H1 (cell line): ENCODE measurements around the gene CFAP54. TPM values are rescaled to one million over a fixed set of nuclear protein-coding genes. Genes with fewer than 3 reads are reported as not detected.

Experiments
- CTCF ChIA-PET: fragments of 300-600 bp; sonication (Branson Sonifier 250); formaldehyde crosslinking; loops from one replicate; lab custom pipeline; 2021; ENCODE audit not compliant: partially characterized antibody; lab: Charles Lee
- POLR2A ChIA-PET: fragments of 300-600 bp; sonication (Branson Sonifier 250); formaldehyde crosslinking; loops from one replicate; lab custom pipeline; 2021; ENCODE audit warnings: inconsistent platforms; ENCODE audit not compliant: partially characterized antibody; lab: Charles Lee
- DNase-seq, 2 experiments: peaks; one replicate each; pipeline versions ENCODE4 v3.0.0 to v3.0.0-alpha.2; 2010 to 2022; ENCODE audit warnings: low spot score in 2 of 2, low read depth in 1 of 2, mixed read lengths in 1 of 2
- FAIRE-seq: peaks from 2 replicates; lab custom pipeline; 2011; peaks lifted over from hg19 to GRCh38; lab: Jason Lieb, UNC
- H2AFZ ChIP-seq: 2 replicates; pipeline ENCODE4 v1.8.1; 2012; ENCODE audit warnings: low read length, inconsistent platforms
- H2AK5ac ChIP-seq: 2 replicates; pipeline ENCODE4 v1.6.1; 2013; ENCODE audit warnings: low read depth, low read length
- H2BK120ac ChIP-seq: replicated peaks from 2 replicates; pipeline ENCODE3; 2013; ENCODE audit warnings: low read depth, low read length, inconsistent platforms
- H2BK12ac ChIP-seq: 2 replicates; pipeline ENCODE4 v1.6.1; 2013; ENCODE audit warnings: low read depth, low read length
- H2BK15ac ChIP-seq: 2 replicates; pipeline ENCODE4 v1.6.1; 2013; ENCODE audit warnings: low read length
- H2BK20ac ChIP-seq: 2 replicates; pipeline ENCODE4 v1.6.1; 2013; ENCODE audit warnings: low read length
- H2BK5ac ChIP-seq: 2 replicates; pipeline ENCODE4 v1.6.1; 2013; ENCODE audit warnings: low read depth, low read length
- H3K14ac ChIP-seq: 2 replicates; pipeline ENCODE4 v1.6.1; 2013; ENCODE audit warnings: inconsistent platforms; ENCODE audit not compliant: insufficient read length
- H3K18ac ChIP-seq: 2 replicates; pipeline ENCODE4 v1.6.1; 2013; ENCODE audit warnings: low read length; ENCODE audit errors: extremely low read depth
- H3K23ac ChIP-seq: 2 replicates; pipeline ENCODE4 v1.6.1; 2013; ENCODE audit warnings: inconsistent platforms; ENCODE audit not compliant: insufficient read length
- H3K23me2 ChIP-seq: 2 replicates; pipeline ENCODE4 v1.6.1; 2013; ENCODE audit warnings: low read depth, low read length
- H3K27ac ChIP-seq: 2 replicates; pipeline ENCODE4 v1.6.1; 2011; ENCODE audit warnings: low read depth, low read length, inconsistent platforms
- H3K27me3 ChIP-seq, 4 experiments: replicated peaks in 1 of 4; 1 replicate in 1 of 4; 2 replicates in 3 of 4; pipeline versions ENCODE4 v1.6.1 to v1.8.1; 2011 to 2013; ENCODE audit warnings: low read length in 3 of 4, mild to moderate bottlenecking in 3 of 4, inconsistent platforms in 2 of 4, mixed read lengths in 2 of 4, moderate library complexity in 1 of 4; ENCODE audit not compliant: control insufficient read depth in 3 of 4, insufficient read depth in 3 of 4; ENCODE audit errors: extremely low read depth in 1 of 4
- H3K36me3 ChIP-seq, 4 experiments: 2 replicates each; pipeline versions ENCODE4 v1.6.1 to v1.8.1; 2011 to 2013; ENCODE audit warnings: mild to moderate bottlenecking in 4 of 4, low read length in 3 of 4, moderate library complexity in 2 of 4, control low read depth in 1 of 4, inconsistent platforms in 1 of 4; ENCODE audit not compliant: insufficient read depth in 4 of 4, control insufficient read depth in 2 of 4
- H3K4ac ChIP-seq: replicated peaks from 2 replicates; pipeline ENCODE3; 2013; ENCODE audit warnings: low read length, low read depth, mixed read lengths, inconsistent platforms; ENCODE audit not compliant: insufficient read length
- H3K4me1 ChIP-seq, 4 experiments: replicated peaks in 1 of 4; 1 replicate in 1 of 4; 2 replicates in 3 of 4; pipeline versions ENCODE4 v1.6.1 to v1.8.1; 2011 to 2013; ENCODE audit warnings: low read length in 3 of 4, inconsistent platforms in 2 of 4, mixed read lengths in 1 of 4; ENCODE audit not compliant: insufficient read depth in 4 of 4, control insufficient read depth in 3 of 4
- H3K4me2 ChIP-seq, 2 experiments: 2 replicates each; pipeline versions ENCODE4 v1.6.1 to v1.8.1; 2011 to 2013; ENCODE audit warnings: low read depth in 2 of 2, low read length in 2 of 2, control low read depth in 1 of 2, inconsistent platforms in 1 of 2, mild to moderate bottlenecking in 1 of 2; ENCODE audit not compliant: insufficient read depth in 1 of 2
- H3K4me3 ChIP-seq, 4 experiments: fragments of 200-600, 300-600 bp in 1 of 4; sonication (generic), shearing (Covaris generic), sonication (Bioruptor Twin) in 1 of 4; 2 replicates each; pipeline versions ENCODE4 v1.5.1 to v1.8.1; 2011 to 2016; ENCODE audit warnings: low read length in 4 of 4, low read depth in 3 of 4, control low read depth in 2 of 4, inconsistent platforms in 2 of 4, mild to moderate bottlenecking in 2 of 4, mixed read lengths in 1 of 4, moderate library complexity in 1 of 4; ENCODE audit not compliant: insufficient read depth in 2 of 4; ENCODE audit errors: extremely low read depth in 1 of 4
- H3K56ac ChIP-seq: replicated peaks from 2 replicates; pipeline ENCODE3; 2013; ENCODE audit warnings: low read depth, mild to moderate bottlenecking, mixed read lengths, low read length, inconsistent platforms; ENCODE audit not compliant: insufficient read length
- H3K79me1 ChIP-seq: 2 replicates; pipeline ENCODE4 v1.6.1; 2013; ENCODE audit warnings: low read depth, low read length, control low read depth
- H3K79me2 ChIP-seq, 2 experiments: 2 replicates each; pipeline versions ENCODE4 v1.6.1 to v1.8.1; 2012 to 2013; ENCODE audit warnings: low read length in 2 of 2, mild to moderate bottlenecking in 2 of 2, inconsistent platforms in 1 of 2; ENCODE audit not compliant: insufficient read depth in 2 of 2, control insufficient read depth in 1 of 2
- H3K9ac ChIP-seq, 4 experiments: replicated peaks in 1 of 4; 1 replicate in 1 of 4; 2 replicates in 3 of 4; pipeline versions ENCODE4 v1.6.1 to v1.8.1; 2011 to 2013; ENCODE audit warnings: low read depth in 3 of 4, low read length in 3 of 4, control low read depth in 2 of 4, mild to moderate bottlenecking in 2 of 4, moderate library complexity in 2 of 4, inconsistent platforms in 1 of 4; ENCODE audit errors: extremely low read depth in 1 of 4
- H3K9me3 ChIP-seq, 2 experiments: 2 replicates each; pipeline versions ENCODE4 v1.6.1 to v1.8.1; 2012 to 2013; ENCODE audit warnings: mild to moderate bottlenecking in 2 of 2, moderate library complexity in 2 of 2, control low read depth in 1 of 2, inconsistent platforms in 1 of 2, low read depth in 1 of 2, low read length in 1 of 2, mixed read lengths in 1 of 2; ENCODE audit not compliant: insufficient read depth in 2 of 2
- H4K20me1 ChIP-seq, 2 experiments: replicated peaks in 1 of 2; 2 replicates each; pipeline versions ENCODE3 to v1.8.1; 2011 to 2013; ENCODE audit warnings: inconsistent platforms in 2 of 2, low read length in 2 of 2, mild to moderate bottlenecking in 1 of 2; ENCODE audit not compliant: insufficient read depth in 2 of 2, control insufficient read depth in 1 of 2
- H4K5ac ChIP-seq: 2 replicates; pipeline ENCODE4 v1.6.1; 2013; ENCODE audit warnings: low read length, low read depth, mixed read lengths, inconsistent platforms; ENCODE audit not compliant: insufficient read length
- H4K8ac ChIP-seq: 2 replicates; pipeline ENCODE4 v1.8.0; 2013; ENCODE audit warnings: mild to moderate bottlenecking, moderate library complexity, low read length, inconsistent platforms; ENCODE audit not compliant: insufficient read depth; ENCODE audit errors: extremely low read depth
- H4K91ac ChIP-seq: replicated peaks from 2 replicates; pipeline ENCODE3; 2013; ENCODE audit warnings: low read length, mixed read lengths, inconsistent platforms; ENCODE audit not compliant: insufficient read length
- BCL11A ChIP-seq, 2 experiments: IDR thresholded peaks; one replicate each; pipeline ENCODE4 v1.6.1; 2011; ENCODE audit warnings: low read depth in 2 of 2, low read length in 2 of 2, mild to moderate bottlenecking in 2 of 2
- CBX8 ChIP-seq: fragments of 300-800, 300-1000 bp; sonication (generic); IDR thresholded peaks from 2 replicates; pipeline ENCODE4 v1.7.1; 2016; ENCODE audit warnings: low read depth, low read length, borderline replicate concordance
- CEBPB ChIP-seq: IDR thresholded peaks from 2 replicates; pipeline ENCODE4 v1.6.1; 2012; ENCODE audit warnings: low read depth, low read length
- FOSL1 ChIP-seq: IDR thresholded peaks from 2 replicates; pipeline ENCODE4 v1.6.1; 2011; ENCODE audit warnings: mild to moderate bottlenecking, low read depth, low read length, moderate library complexity; ENCODE audit not compliant: insufficient read depth
- JUN ChIP-seq: IDR thresholded peaks from 2 replicates; pipeline ENCODE4 v1.6.1; 2011; ENCODE audit warnings: low read depth, mild to moderate bottlenecking, improper control_type of control experiment, low read length
- KDM4A ChIP-seq: IDR thresholded peaks from one replicate; pipeline ENCODE4 v1.7.1; 2012; ENCODE audit warnings: low read depth, mild to moderate bottlenecking, moderate library complexity, low read length, inconsistent platforms; ENCODE audit not compliant: severe bottlenecking
- KDM5A ChIP-seq: fragments of 200-600 bp; IDR thresholded peaks from 2 replicates; pipeline ENCODE4 v1.7.1; 2012; ENCODE audit warnings: mild to moderate bottlenecking, low read length, inconsistent platforms, mixed read lengths
- RAD21 ChIP-seq, 2 experiments: IDR thresholded peaks in 1 of 2; conservative IDR thresholded peaks in 1 of 2; 2 replicates each; pipeline ENCODE4 v1.6.1; 2011; ENCODE audit warnings: low read depth in 2 of 2, low read length in 2 of 2, improper control_type of control experiment in 1 of 2, inconsistent platforms in 1 of 2, mild to moderate bottlenecking in 1 of 2, moderate library complexity in 1 of 2
- WGBS, 2 experiments: shearing (Covaris generic) in 1 of 2; methylation state at CpG; one replicate each; pipeline versions ENCODE4 v1.1.6 to v1.1.7; 2013 to 2015; ENCODE audit warnings: low lambda C conversion rate in 2 of 2, mixed read lengths in 2 of 2, inconsistent platforms in 1 of 2, low coverage in 1 of 2, missing lambda C conversion rate in 1 of 2; ENCODE audit not compliant: insufficient replicate concordance in 2 of 2, insufficient coverage in 1 of 2, insufficient read length in 1 of 2; ENCODE audit errors: extremely low coverage in 1 of 2, missing lambda C conversion rate in 1 of 2; 5-methylcytosine and 5-hydroxymethylcytosine counted together
- polyA plus RNA-seq, 7 experiments: library from polyadenylated mRNA; depleted of rRNA in 3 of 7; stranded (reverse) in 5 of 7; unstranded in 2 of 7; fragments of >200 nt in 5 of 7; fragments of 200-250 nt in 2 of 7; gene quantifications; 1 replicate in 5 of 7; 2 replicates in 1 of 7; 4 replicates in 1 of 7; pipeline versions ENCODE4 v1.2.1 to v1.2.3, GENCODE V29; 2011 to 2013; ENCODE audit warnings: missing spikeins in 2 of 7, mixed read lengths in 2 of 7
- total RNA-seq: library from RNA; stranded (reverse); fragmentation: NEBNext Ultra II Directional; extraction: Animal tissue kit (Norgen Biotek cat#: 25700); gene quantifications from 2 replicates; pipeline ENCODE4 v1.2.1, GENCODE V29; 2021
- TF ChIP-seq, protein P1 (sequence below): IDR thresholded peaks from 2 replicates; pipeline ENCODE4 v1.6.1; 2012; ENCODE audit warnings: inconsistent platforms

Gene CFAP54
- total and polyA plus RNA-seq, 2 of the 8 experiments (the other 6 are each of a cell fraction or from before 2014, with no cell fraction given), result 0.17 to 0.33 TPM

DNA sequence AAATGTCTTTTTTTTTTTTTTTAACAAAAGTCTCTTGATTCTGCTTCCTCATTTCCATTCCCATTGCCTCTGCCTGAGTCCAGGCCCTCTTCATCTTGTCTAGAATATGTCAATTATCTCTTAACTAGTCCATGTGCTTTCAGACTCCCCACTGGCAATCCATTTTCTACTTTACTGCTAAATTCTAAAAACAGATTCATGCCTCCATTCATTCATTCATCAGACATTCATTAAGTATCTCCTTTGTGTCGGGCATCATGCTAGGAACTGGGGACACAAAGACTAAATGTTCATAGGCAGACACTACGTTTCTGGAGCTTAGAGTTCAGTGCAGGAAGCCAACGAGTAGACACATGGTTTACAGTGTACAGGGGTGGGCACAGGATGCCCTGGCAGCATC is 408.0 kb downstream of the CFAP54 start:
- Histone ChIP-seq H3K9ac (no peak overlapping the region), H2AK5ac (no peak overlapping the region), H3K79me1 (no peaks in the 10 kb centered on the region), H3K27me3 (no peaks in the 10 kb centered on the region), H2BK5ac (no peak overlapping the region), H2BK120ac (no peak overlapping the region), H3K9me3 (peaks cover 2 to 4% of the 10 kb centered on the region in 2 experiments; a peak in 1 of 4 replicates), H2BK20ac (no peak overlapping the region), H4K91ac (no peak overlapping the region), H4K5ac (no peak overlapping the region), H3K4me2 (no peak overlapping the region), H3K27ac (no peak overlapping the region), H3K4me1 (no peaks in the 10 kb centered on the region), H3K14ac (no peak overlapping the region), H2BK12ac (no peak overlapping the region), H4K8ac (no peak overlapping the region), H2BK15ac (no peak overlapping the region), H2AFZ (no peak overlapping the region), H3K36me3 (no peaks in the 10 kb centered on the region), H3K4ac (no peak overlapping the region), H3K18ac (no peak overlapping the region), H3K56ac (no peak overlapping the region), H3K4me3 (no peak overlapping the region), H4K20me1 (no peaks in the 10 kb centered on the region), H3K79me2 (no peaks in the 10 kb centered on the region), H3K23ac (no peak overlapping the region), H3K23me2 (no peaks in the 10 kb centered on the region)
- FAIRE-seq (no peak), DNase-seq (no peak)
- WGBS, 2 experiments, result 90% methylated on average over 3 of the region's 3 CpGs; no CpG with 5 or more reads in 1 of the 2 experiments
- ChIA-PET POLR2A (no interaction called here), CTCF (no interaction called here)
- TF ChIP-seq RAD21 (IDR thresholded peaks at IDR 0.05 in 1 of 2, conservative IDR thresholded peaks at IDR 0.05 in 1 of 2; ENCODE audit: low read depth in 2 of 2, low read length in 2 of 2) (no peak), JUN (no peak), KDM5A (no peak), CEBPB (no peak), KDM4A (no peak), BCL11A (IDR thresholded peaks at IDR 0.05; ENCODE audit: low read depth in 2 of 2, low read length in 2 of 2) (no peak), FOSL1 (no peak), CBX8 (no peak)
- TF ChIP-seq, protein P1, sequence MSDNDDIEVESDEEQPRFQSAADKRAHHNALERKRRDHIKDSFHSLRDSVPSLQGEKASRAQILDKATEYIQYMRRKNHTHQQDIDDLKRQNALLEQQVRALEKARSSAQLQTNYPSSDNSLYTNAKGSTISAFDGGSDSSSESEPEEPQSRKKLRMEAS, result no peak
